GM12892 (cell line): ENCODE data around the gene RNF213.

Experiments
- POLR2A ChIP-seq: IDR thresholded peaks from 2 replicates; pipeline ENCODE4 v1.6.1; 2011; ENCODE audit warnings: low read depth, low read length, control low read depth
- POLR2AphosphoS5 ChIP-seq: IDR thresholded peaks from 2 replicates; pipeline ENCODE4 v1.6.1; 2011; ENCODE audit warnings: low read depth, low read length, control low read depth
- TAF1 ChIP-seq: IDR thresholded peaks from 2 replicates; pipeline ENCODE4 v1.6.1; 2011; ENCODE audit warnings: low read depth, mild to moderate bottlenecking, control low read depth, low read length, borderline replicate concordance

DNA sequence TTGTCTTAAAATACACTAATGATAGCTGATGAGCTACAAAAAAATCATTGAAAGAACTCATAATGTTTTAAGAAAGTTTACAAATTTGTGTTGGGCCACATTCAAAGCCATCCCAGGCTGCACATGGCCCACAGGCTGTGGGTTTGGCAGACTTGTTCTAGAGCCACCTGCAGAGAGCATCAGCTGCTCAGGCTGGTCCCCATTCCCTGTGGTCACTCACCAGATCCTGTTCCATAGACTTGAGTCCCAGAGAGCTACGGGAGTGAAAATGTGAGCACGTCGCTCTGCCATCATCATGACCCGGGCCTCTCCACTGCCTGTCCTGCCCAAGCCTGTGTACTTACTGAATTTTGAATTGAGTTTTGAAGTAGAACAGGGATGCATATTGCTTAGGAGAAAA lies 33.5 kb upstream of the RNF213 start:
- TF ChIP-seq POLR2AphosphoS5 (no peak), POLR2A (no peak), TAF1 (no peak)
